Right cardiac atrium (tissue), 5 donors: ENCODE data around the gene FRRS1. TPM values are rescaled to one million over a fixed set of nuclear protein-coding genes. Genes with fewer than 3 reads are reported as not detected.

Source experiments
- ATAC-seq, 2 donors: fragments of 200-7000 bp; cut with Tn5 transposase; one replicate each; pipeline versions ENCODE4 v1.8.0 to v1.9.1; 2020; ENCODE audit warnings: moderate library complexity in 2 of 2, mild to moderate bottlenecking in 1 of 2
- DNase-seq, 3 donors: peaks; one replicate each; pipeline ENCODE4 v3.0.0-alpha.2; 2020
- H3K27ac ChIP-seq: one replicate; pipeline ENCODE4 v1.5.1; 2013; ENCODE audit warnings: mild to moderate bottlenecking, low read length, control low read depth, moderate library complexity
- H3K27me3 ChIP-seq: one replicate; pipeline ENCODE4 v1.6.1; 2013; ENCODE audit not compliant: control insufficient read depth, insufficient read depth
- H3K4me1 ChIP-seq: one replicate; pipeline ENCODE4 v1.6.1; 2013; ENCODE audit warnings: low read length; ENCODE audit not compliant: control insufficient read depth, insufficient read depth
- H3K4me3 ChIP-seq: one replicate; pipeline ENCODE4 v1.5.1; 2013; ENCODE audit warnings: low read length, control low read depth
- H3K9me3 ChIP-seq: one replicate; pipeline ENCODE4 v1.6.1; 2013; ENCODE audit warnings: low read length; ENCODE audit not compliant: control insufficient read depth
- WGBS: extraction: QIAGEN DNeasy Blood & Tissue Kit; methylation state at CpG from one replicate; pipeline ENCODE4 v1.1.7; 2013; 5-methylcytosine and 5-hydroxymethylcytosine counted together
- intact Hi-C, 4 donors: fragments of 100-400 bp; cut with DNase I; formaldehyde crosslinking; loops; one replicate each; pipeline versions ENCODE4 v1.11.0 to v1.14.0; 2022 to 2023
- polyA plus RNA-seq: library from polyadenylated mRNA; stranded (reverse); fragments of 200-250 nt; gene quantifications from one replicate; pipeline ENCODE4 v1.2.3, GENCODE V29; 2013
- total RNA-seq, 4 donors: library from RNA; stranded (reverse); fragmentation: NEBNext Ultra II Directional; extraction: Animal tissue kit (Norgen Biotek cat#: 25700); gene quantifications; one replicate each; pipeline ENCODE4 v1.2.1, GENCODE V29; 2021
- donor health status: healthy with polysubstance abuse.
- donor health status: DM: no; HTN: yes; CAD: no.
- donor health status: DM: no; HTN: no; CAD: no.
- donor health status: DM: no; HTN: yes; CAD: no; lungs with severe emphysema.
- donor health status: DM: yes; HTN: yes; CAD: no.

Gene FRRS1
- total and polyA plus RNA-seq, 5 donors = 1.4 to 7.6 (median 6.8) TPM

DNA sequence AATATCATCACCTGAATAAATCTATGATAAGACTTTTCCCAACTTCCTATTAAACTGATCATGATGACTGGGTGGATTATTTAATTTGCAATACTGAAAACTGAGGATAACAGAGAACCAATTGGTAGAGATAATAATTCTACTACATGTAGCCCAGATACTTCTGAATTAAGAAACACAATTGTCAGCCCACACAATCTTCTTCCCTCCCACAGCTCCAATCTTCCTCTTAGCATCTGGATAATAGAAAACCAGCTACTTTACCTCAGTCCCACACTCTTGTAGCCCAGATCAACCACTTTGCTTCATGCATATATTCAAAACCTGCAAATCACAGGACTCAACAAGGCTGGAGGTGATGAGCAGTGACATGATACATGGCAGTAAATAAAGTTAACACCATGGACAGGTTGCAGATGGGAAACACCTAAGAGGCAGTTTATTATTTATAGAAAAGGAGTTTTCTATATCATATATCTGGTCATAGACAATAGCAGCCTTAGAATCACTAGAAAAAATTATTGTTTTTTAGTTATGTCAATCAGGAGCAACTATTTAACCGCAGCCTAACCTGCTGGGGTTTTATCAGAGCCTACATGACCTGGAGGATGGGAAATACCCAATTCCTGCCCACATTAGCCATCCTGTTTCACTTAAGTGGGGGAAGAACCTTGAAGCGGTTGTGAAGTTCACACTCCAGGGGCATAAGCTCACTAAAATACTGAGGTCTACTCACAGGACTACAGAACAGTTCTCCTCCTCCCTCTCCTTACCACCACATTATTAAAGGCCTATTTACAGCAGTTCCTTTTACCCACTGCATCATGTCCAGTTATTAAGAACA is 16.7 kb downstream of the FRRS1 start:
- H3K27ac ChIP-seq = no peak overlapping the region
- H3K4me3 ChIP-seq = no peak overlapping the region
- no peaks in the 10 kb centered on the region for H3K4me1 ChIP-seq
- no peaks in the 10 kb centered on the region for H3K27me3 ChIP-seq
- intact Hi-C loops = no loop called here
- ATAC-seq = no peak
- no peaks in the 10 kb centered on the region for H3K9me3 ChIP-seq
- 66% methylated on average over 2 of the region's 2 CpGs for WGBS
- DNase-seq = no peak

DNA sequence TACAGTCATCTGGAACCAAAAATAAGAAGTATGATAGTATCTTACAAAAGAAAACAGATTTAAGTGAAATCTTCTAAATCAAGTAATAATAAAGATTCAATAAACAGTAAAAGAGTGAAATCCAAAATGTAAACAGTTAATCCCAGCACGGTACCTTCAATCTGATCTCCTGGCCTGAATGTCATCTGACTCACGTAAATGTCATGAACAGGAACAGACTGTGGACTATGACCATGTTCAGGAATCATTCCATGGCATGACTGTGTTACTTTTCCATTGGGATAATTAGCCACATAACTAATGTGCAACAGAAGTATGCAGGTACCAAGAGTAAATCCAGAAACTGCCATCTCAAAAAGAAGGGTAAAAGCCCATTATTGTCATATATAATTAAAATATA is 18.0 kb downstream of the FRRS1 start:
- peak; percentile 41 to 69 for ATAC-seq
- H3K27ac ChIP-seq = no peak overlapping the region
- WGBS = 62% methylated on average over 2 of the region's 2 CpGs

DNA sequence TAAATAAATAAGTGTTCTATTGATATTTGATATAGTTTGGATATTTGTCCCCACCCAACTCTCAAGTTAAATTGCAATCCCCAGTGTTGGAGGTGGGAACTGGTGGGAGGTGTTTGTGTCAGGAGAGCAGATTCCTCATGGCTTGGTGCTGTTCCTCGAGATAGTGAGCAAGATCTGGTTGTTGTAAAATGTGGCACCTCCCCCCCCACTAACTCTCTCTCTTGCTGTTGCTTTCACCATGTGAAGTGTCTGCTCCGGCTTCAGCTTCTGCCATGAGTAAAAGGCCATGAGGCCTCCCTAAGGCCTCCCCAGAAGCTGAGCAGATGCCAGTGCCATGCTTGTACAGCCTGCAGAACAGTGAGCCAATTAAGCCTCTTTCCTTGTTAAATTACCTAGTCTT is 20.8 kb downstream of the FRRS1 start:
- ATAC-seq = no peak
- Histone ChIP-seq H3K9me3 (no peaks in the 10 kb centered on the region), H3K27ac (no peak overlapping the region), H3K4me3 (no peak overlapping the region), H3K27me3 (no peaks in the 10 kb centered on the region), H3K4me1 (no peaks in the 10 kb centered on the region)
- intact Hi-C loops = no loop called here
- 81% methylated on average over 2 of the region's 2 CpGs for WGBS
- DNase-seq = no peak

More for the DNA sequence above, 18.0 kb downstream of the FRRS1 start:
- H3K9me3 ChIP-seq = no peaks in the 10 kb centered on the region
- H3K27me3 ChIP-seq = no peaks in the 10 kb centered on the region
- no peak overlapping the region for H3K4me3 ChIP-seq
- intact Hi-C loops = no loop called here
- no peaks in the 10 kb centered on the region for H3K4me1 ChIP-seq
- no peak for DNase-seq

DNA sequence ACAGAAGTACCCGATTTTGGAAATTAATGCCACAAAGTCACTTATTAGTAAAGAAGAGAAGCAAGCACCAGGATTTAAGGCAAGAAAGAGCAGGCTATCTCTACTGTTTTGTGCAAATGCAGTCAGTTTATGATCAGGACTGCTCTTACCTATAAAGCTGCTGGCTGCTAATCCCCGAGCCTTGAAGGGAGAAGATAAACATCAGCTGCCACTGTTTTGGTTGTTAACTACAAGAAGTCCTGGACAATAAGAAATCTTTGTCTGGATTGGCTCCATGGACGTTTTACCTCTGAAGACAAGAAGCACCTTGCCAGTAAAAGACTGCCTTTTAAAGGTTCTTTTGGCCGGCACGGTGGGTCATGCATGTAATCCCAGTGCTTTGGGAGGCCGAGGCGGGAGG is 21.4 kb downstream of the FRRS1 start:
- WGBS = 91% methylated on average over 7 of the region's 7 CpGs
- Histone ChIP-seq H3K27me3 (no peaks in the 10 kb centered on the region), H3K4me1 (no peaks in the 10 kb centered on the region), H3K4me3 (no peak overlapping the region), H3K9me3 (no peaks in the 10 kb centered on the region), H3K27ac (no peak overlapping the region)
- intact Hi-C loops = no loop called here
- DNase-seq (no peak), ATAC-seq (no peak)

DNA sequence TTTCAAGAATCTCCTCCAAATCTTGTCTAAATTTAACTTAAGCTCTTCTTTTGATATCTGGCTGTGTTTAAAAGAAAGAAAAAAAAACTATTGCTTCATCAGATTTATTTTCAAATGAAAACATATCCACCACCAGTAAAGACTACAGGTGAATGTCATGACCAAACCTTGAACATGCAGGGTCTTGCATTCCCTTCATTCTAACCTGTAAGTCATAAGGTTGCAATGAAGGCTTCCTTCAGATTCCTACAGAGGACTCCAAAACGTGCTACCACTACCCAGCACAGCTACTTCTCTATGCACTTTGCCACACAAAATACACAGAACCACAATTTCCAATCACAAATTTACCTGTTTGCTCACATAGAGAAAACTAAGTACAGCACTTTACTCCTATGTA is 26.3 kb downstream of the FRRS1 start:
- DNase-seq = no peak
- Histone ChIP-seq H3K27ac (no peak overlapping the region), H3K4me3 (no peak overlapping the region), H3K9me3 (no peaks in the 10 kb centered on the region), H3K27me3 (no peaks in the 10 kb centered on the region), H3K4me1 (no peaks in the 10 kb centered on the region)
- WGBS = 65% methylated on average over 1 of the region's 1 CpG
- ATAC-seq = no peak
- intact Hi-C loops = no loop called here

DNA sequence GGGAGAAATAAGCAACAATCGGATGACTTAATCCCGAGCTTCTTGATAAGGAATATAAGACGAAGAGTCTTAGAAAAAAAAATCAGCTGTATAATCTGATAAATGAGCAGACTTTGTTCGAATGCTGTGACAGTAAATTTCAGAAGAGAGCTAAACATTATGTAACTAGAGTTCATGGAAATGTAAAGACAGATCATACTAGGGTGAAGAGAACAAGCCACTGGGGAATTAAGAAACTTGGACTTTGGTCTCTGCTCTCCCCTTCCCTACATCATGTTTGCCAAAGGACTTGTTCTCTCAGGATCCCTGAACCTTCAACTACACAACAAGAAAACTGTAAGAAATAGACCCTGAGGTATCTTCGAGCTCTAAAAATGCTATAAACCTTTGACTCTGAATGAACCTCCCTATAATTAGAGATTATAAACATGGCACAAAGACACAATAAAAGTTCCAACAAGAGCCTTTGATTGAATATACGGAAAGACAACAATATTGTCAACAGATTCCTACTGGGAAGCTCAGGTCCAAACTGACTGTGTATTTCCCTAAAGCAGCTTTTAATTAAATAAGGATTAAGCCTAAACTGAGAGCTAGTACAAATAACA is 27.5 kb downstream of the FRRS1 start:
- intact Hi-C loops = no loop called here
- H3K9me3 ChIP-seq = no peaks in the 10 kb centered on the region
- no peaks in the 10 kb centered on the region for H3K4me1 ChIP-seq
- no peak overlapping the region for H3K4me3 ChIP-seq
- H3K27ac ChIP-seq = no peak overlapping the region
- H3K27me3 ChIP-seq = no peaks in the 10 kb centered on the region
- ATAC-seq (no peak), DNase-seq (no peak)
- 71% methylated on average over 6 of the region's 6 CpGs for WGBS

DNA sequence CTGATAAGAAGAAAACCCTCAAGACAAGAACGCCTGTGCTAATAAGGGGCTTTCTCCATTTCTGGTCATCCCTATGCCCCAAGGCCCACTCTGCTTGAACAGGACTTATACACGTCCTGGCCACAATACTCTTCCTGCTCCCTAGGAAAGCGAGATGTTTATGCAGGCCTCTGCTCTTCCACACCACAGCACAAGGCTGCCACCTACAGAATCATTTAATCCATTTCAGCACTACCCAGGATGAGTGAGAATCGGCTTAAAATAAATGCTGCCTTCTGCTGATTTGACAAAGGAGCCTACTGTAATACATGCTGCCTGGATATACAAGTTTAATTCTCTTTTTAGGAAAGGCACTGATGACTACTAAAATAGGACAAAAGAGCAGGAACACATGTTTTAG is 29.4 kb downstream of the FRRS1 start:
- DNase-seq (no peak), ATAC-seq (peak; percentile 90 to 91)
- H3K4me3 ChIP-seq = no peak overlapping the region
- no peaks in the 10 kb centered on the region for H3K27me3 ChIP-seq
- intact Hi-C loops = no loop called here
- H3K9me3 ChIP-seq = no peaks in the 10 kb centered on the region
- no peak overlapping the region for H3K27ac ChIP-seq
- WGBS = 22% methylated on average over 4 of the region's 4 CpGs
- H3K4me1 ChIP-seq = no peaks in the 10 kb centered on the region

DNA sequence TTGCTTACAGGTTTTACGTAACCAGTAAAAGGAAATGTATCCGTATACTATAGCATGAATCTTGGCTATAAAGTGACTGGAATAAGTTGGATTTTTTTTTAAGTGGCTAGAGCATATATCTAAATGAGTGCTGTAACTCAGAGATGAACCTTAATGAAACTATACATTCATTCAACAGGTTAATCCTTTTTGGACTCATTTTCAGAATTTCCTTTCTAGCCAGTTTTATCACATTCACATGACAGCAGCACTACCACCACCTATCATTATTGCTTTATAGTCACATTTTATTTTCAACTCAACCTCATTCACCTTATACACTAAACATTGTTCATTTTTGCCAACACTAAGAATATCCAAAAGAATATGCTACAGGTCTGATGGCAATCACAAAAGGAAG is 30.6 kb downstream of the FRRS1 start:
- Histone ChIP-seq H3K27me3 (no peaks in the 10 kb centered on the region), H3K27ac (no peak overlapping the region), H3K4me3 (no peak overlapping the region), H3K4me1 (no peaks in the 10 kb centered on the region), H3K9me3 (no peaks in the 10 kb centered on the region)
- intact Hi-C loops = no loop called here
- ATAC-seq (no peak), DNase-seq (no peak)
- WGBS = 73% methylated on average over 2 of the region's 2 CpGs

DNA sequence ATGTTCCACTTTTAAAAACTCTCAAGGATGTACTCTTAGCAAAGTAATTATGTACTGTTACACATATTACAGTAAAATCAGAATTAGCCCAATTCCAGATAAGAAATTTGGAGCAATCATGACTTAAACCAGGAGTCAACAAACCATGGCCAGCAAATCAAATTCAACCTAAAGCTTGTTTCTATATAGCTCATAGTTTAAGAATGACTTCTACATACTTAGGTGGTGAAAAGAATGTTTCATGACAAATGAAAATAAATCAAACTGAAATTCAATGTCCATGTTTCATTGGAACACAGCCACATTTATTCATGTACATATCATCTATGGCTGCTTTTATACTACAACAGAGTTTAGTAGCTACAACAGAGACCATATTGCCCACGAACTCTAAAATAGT is 35.1 kb downstream of the FRRS1 start:
- intact Hi-C loops = no loop called here
- Histone ChIP-seq H3K27ac (no peak overlapping the region), H3K9me3 (no peaks in the 10 kb centered on the region), H3K4me1 (peaks cover 5% of the 10 kb centered on the region), H3K4me3 (no peak overlapping the region), H3K27me3 (no peaks in the 10 kb centered on the region)
- DNase-seq = no peak
- 90% methylated on average over 1 of the region's 1 CpG for WGBS
- ATAC-seq = no peak

DNA sequence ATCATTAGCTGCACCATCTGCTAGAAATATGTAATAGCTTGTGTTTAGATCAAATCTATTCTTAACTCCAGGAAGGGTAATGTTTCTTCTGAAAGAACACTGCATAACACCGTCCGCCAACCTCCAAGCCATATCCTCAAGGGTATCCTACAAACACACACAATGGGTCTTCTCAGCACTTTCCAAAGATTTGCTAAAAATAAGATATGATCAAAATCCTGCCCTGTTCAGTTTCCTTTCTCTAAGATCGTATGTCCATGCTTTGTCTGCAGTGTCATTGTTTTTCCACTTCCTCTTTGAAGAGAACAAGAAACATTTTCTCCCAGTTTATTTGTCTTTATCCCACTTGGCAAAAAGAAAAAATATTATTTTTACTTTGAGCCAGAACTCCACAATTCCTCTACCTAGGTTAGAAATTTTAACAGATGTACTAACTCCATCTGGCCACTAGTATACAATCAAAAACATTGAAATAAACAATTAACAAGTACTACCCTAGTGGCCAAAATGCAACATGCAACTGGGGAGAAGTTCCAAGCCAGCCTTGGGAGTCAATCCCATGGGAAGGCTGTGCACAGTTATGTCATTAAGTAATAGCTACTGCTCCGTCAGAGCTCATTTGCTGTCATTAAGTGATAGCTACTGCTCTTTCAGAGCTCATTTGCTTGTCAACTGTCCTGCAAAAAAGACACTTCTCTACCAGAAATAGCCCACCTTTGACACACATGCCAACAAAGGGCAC is 37.8 kb downstream of the FRRS1 start:
- peak overlapping the region; percentile 37 for H3K4me3 ChIP-seq
- H3K4me1 ChIP-seq = peaks cover 5% of the 10 kb centered on the region
- H3K9me3 ChIP-seq = no peaks in the 10 kb centered on the region
- ATAC-seq (peak; percentile 52 to 83), DNase-seq (peak in 1 of 3 donors; percentile 32)
- intact Hi-C loops = no loop called here
- no peaks in the 10 kb centered on the region for H3K27me3 ChIP-seq
- WGBS = 49% methylated on average over 4 of the region's 4 CpGs
- H3K27ac ChIP-seq = peak overlapping the region; percentile 87

DNA sequence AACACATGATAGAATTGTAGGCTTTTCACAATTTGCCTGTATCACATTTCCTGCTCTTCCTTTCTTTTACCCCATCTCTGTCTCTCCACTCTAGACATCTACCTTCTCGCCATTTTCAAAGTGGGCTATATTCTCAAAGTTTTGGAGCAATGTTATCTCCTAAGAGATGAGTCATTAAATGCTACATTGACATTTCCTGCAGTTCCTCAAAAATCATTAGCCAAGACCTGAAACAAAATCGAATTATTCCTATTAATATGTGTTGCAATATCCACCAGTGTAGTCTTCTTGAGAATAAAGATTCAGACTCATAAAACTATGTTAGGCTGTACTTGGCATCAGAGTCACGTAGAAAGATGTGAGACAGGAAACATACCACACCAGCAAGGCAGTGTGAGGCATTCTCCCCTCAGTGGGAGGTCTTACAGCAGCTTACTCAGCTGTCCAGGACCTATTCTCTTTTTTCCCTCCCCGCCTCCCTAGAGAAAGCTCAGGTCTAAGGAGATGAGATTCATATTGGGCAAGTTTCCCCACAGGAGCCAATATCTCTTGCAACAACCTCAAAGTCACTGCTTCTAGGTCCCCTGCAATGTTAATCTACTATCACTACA is 38.8 kb downstream of the FRRS1 start:
- DNase-seq (no peak), ATAC-seq (peak in 1 of 2 donors; percentile 54)
- Histone ChIP-seq H3K27ac (peak overlapping the region; percentile 75), H3K9me3 (no peaks in the 10 kb centered on the region), H3K4me3 (peak overlapping the region; percentile 37), H3K27me3 (no peaks in the 10 kb centered on the region), H3K4me1 (peaks cover 5% of the 10 kb centered on the region)
- 73% methylated on average over 4 of the region's 4 CpGs for WGBS
- intact Hi-C loops = no loop called here
